GM18526 (cell line): ENCODE data around the gene COL28A1.

Source experiments
- POLR2A ChIP-seq: IDR thresholded peaks from 3 replicates; pipeline ENCODE4 v1.6.1; 2011; ENCODE audit not compliant: insufficient read length; ENCODE audit errors: extremely low read depth

The COL28A1 gene

GRCh38 chr7:7539711-7540110 lies 4.0 kb upstream of the COL28A1 start:
- TF ChIP-seq POLR2A, result no peak

GRCh38 chr7:7539152-7539551 lies 3.5 kb upstream of the COL28A1 start:
- TF ChIP-seq POLR2A, result no peak

GRCh38 chr7:7537711-7538110 lies 2.0 kb upstream of the COL28A1 start:
- no peak for TF ChIP-seq POLR2A

GRCh38 chr7:7536396-7537019 lies 835 bp upstream of the COL28A1 start:
- no peak for TF ChIP-seq POLR2A

GRCh38 chr7:7533831-7534430 lies 1.7 kb downstream of the COL28A1 start:
- TF ChIP-seq POLR2A, result no peak

- no peak for TF ChIP-seq POLR2A
Measured at GRCh38 chr7:7529328-7529727, 6.3 kb downstream of the COL28A1 start.

- TF ChIP-seq POLR2A, result no peak
Measured at GRCh38 chr7:7527047-7527446, 8.6 kb downstream of the COL28A1 start.

GRCh38 chr7:7526006-7526405 lies 9.7 kb downstream of the COL28A1 start:
- no peak for TF ChIP-seq POLR2A

GRCh38 chr7:7524121-7524520 lies 11.6 kb downstream of the COL28A1 start:
- TF ChIP-seq POLR2A, result no peak

- TF ChIP-seq POLR2A, result no peak
Measured at GRCh38 chr7:7522421-7522820, 13.3 kb downstream of the COL28A1 start.

GRCh38 chr7:7521259-7521658 lies 14.4 kb downstream of the COL28A1 start:
- no peak for TF ChIP-seq POLR2A

- TF ChIP-seq POLR2A, result no peak
Measured at GRCh38 chr7:7519528-7519927, 16.1 kb downstream of the COL28A1 start.

GRCh38 chr7:7519056-7519455 lies 16.6 kb downstream of the COL28A1 start:
- no peak for TF ChIP-seq POLR2A

GRCh38 chr7:7517754-7518153 lies 17.9 kb downstream of the COL28A1 start:
- no peak for TF ChIP-seq POLR2A

- no peak for TF ChIP-seq POLR2A
Measured at GRCh38 chr7:7516662-7517061, 19.0 kb downstream of the COL28A1 start.

GRCh38 chr7:7516156-7516555 lies 19.5 kb downstream of the COL28A1 start:
- no peak for TF ChIP-seq POLR2A
